GM12892 (cell line): ENCODE measurements around the gene DIABLO.

Experiments used
- DNase-seq: peaks from one replicate; pipeline ENCODE4 v3.0.0; 2011; ENCODE audit not compliant: insufficient read length
- FAIRE-seq: peaks from 2 replicates; lab custom pipeline; 2011; peaks lifted over from hg19 to GRCh38; lab: Jason Lieb, UNC
- POLR2A ChIP-seq: IDR thresholded peaks from 2 replicates; pipeline ENCODE4 v1.6.1; 2011; ENCODE audit warnings: low read depth, low read length, control low read depth
- POLR2AphosphoS5 ChIP-seq: IDR thresholded peaks from 2 replicates; pipeline ENCODE4 v1.6.1; 2011; ENCODE audit warnings: low read depth, low read length, control low read depth
- TAF1 ChIP-seq: IDR thresholded peaks from 2 replicates; pipeline ENCODE4 v1.6.1; 2011; ENCODE audit warnings: low read depth, mild to moderate bottlenecking, control low read depth, low read length, borderline replicate concordance

DIABLO gene

DNA sequence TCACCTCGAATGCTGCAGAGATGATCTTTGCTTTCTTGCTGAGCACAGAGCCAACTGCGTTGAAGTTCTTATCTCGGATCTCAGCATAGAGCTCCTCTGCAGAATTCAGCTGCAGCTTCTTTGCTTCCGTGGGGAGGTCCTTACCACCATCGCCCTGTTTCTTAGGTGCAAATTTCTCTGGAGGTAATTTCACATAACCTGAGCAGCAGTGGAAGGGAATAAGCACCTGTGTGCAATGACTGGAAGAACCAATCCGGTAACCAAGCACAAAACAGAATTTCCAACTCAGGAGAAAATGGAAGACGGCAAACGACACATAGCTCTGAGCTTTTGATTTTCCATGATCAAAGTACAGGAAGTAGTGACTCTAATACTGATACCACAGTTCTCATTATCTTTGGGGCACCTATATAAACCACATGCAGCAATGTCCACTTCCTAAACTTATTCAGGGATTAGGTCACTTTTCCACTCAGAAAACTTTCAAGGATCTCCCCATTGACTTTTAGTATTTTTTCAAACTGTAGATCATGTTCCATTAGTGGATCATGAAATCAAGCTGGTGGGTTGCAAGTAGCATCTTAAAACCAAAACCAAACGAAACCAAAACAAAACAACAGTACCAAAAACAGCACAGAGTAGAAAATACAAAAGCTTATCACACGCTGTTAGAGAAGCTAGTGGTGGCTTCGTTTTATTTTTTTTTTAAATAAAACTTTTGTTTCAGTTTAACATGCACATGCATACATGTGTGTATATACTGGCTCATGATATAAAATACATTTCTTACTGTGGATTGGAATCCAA is 18.9 kb upstream of the DIABLO start:
- no peak for TF ChIP-seq POLR2AphosphoS5
- TF ChIP-seq POLR2A, result no peak
- TF ChIP-seq TAF1, result no peak
- DNase-seq (no peak), FAIRE-seq (no peak)

DNA sequence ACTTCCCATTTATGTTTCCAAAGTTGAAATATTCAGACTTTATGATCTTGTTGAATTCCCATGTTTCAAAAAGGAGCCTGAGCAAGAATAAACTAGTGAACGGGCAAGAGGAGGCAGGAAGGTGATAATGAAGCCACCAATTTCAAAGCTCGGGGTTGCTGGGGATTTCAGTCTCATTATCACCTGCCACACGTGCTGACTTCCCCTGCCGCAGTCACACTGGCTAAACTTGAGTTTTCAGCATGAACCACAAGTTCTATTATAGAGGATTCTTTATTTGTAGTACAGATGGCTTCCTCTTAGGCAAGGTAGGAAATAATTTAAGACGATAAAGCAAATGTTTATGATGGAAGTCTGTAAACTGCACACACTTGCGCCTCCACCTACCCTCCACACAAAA is 18.1 kb upstream of the DIABLO start:
- TF ChIP-seq POLR2AphosphoS5 (no peak), POLR2A (no peak), TAF1 (no peak)
- FAIRE-seq (peak; percentile 9), DNase-seq (no peak)

DNA sequence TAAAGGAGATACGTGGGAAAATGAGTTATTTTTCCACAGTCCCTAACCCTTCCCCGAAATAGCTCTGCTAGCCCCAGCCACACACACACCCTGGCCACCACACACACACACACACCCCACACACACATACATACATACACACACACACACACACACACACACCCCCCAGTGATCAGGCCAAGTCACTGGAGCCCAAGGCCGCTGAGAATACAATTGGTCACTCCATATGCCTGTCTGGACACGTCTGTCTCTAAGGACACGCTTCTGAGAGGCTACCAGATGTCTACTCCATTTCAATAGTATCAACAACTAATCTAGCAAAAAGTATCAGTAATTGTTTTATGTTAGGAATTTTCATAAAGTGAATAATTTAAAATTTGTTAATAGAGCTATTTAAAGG is 13.0 kb upstream of the DIABLO start:
- no peak for TF ChIP-seq POLR2A
- no peak for TF ChIP-seq TAF1
- no peak for TF ChIP-seq POLR2AphosphoS5
- no peak for DNase-seq
- no peak for FAIRE-seq

DNA sequence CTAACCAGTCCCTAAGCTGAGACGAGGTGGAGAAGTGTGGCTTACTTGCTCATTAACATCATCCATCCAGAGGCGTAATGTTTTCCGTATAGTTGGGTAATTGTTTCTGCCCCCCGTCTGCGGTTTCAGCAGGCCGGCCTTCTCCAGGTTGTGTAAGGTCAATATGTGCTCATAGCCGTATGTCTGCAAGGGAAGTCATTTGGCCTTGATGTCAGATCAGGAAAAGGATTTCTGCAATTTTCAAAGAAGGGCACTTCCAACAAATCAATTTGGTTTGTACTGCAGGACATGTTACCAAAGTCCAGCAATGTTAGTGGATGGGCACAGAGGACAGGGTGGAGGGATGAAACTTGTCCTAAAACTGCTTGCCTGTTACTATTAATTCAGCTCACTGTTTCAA is 9.9 kb upstream of the DIABLO start:
- no peak for FAIRE-seq

DNA sequence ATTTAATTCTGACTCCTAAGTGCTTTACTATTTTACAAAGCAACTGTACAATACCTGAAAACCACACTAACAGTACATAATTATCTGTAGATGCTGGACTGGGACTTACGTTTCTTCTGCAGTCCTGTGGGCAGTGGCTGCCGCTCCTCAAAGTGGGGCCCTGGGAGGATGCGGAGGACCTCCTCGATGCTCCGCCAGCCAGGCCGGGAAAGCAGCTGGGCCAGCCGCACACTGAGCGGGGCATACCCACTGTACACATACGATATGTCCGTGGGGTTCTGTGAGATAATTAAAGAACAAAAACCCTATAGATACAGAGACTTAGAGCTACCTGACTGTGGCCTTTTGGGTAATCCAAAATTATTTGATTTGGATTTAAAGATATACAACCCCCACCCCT is 6.8 kb upstream of the DIABLO start:
- DNase-seq (no peak), FAIRE-seq (no peak)
- TF ChIP-seq TAF1, result no peak
- no peak for TF ChIP-seq POLR2A
- no peak for TF ChIP-seq POLR2AphosphoS5

More for the DNA sequence above, 9.9 kb upstream of the DIABLO start:
- DNase-seq, result no peak
- no peak for TF ChIP-seq POLR2A
- no peak for TF ChIP-seq TAF1
- TF ChIP-seq POLR2AphosphoS5, result no peak

DNA sequence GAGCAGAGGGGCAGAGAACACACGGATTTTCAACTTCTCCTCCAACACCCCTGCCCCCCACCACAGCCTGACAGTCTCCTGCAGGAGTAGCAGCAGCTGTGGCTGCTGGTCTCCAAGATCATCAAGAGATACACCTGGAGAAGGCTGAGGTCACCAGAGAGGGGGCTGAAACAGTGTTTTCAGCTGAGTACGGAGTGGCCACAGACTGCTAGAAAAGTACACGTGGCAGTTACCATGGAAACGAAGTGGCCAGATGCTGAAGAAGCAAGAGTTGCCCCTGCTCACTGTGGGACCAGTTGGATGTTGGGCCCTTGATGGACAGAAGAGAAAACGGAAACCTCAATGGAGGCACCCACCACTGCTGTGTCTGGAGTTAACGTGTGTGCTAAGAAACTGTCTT is 4.9 kb upstream of the DIABLO start:
- TF ChIP-seq POLR2A, result no peak
- TF ChIP-seq TAF1, result no peak
- no peak for TF ChIP-seq POLR2AphosphoS5
- FAIRE-seq, result no peak
- no peak for DNase-seq

DNA sequence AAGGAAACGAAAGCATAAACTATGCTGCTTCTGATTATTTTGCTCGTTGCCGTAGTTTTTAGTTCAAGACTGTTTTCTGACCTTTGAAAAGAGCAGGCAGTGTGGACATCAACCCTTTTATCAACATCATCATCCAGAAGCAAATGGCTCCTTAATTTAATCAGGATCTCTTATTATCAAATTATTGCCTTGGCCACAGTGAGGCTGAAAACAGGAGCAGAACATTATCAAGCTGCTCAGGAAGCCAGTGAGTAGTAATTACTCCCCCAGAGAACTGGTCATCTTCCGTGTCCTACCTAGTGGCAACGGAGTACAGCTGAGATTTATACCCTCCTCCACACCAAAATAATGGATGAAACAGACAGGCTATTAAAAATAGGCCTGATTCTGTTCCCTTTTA is 2.2 kb upstream of the DIABLO start:
- FAIRE-seq (no peak), DNase-seq (no peak)
- TF ChIP-seq TAF1 (no peak), POLR2A (no peak), POLR2AphosphoS5 (no peak)

DNA sequence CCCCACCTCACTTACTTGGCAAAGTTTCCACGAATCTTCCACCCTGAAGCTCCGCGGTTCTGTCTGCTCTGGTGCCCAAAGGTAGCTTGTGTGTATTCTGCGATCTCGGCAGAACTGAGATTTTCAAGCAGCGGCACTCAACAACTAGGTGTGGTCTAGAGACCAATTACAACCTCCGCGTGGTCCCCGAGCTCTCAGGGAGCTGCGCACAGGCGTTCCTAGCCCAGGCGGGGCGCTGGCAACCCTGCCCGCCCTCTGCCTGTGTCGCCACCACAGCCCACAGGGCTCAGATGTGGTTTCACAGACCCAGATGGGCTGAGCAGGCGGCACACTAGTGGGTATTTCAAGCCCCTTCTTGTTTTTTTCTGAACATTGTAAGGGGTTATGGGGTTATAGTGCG is 1.5 kb upstream of the DIABLO start:
- FAIRE-seq (no peak), DNase-seq (no peak)
- TF ChIP-seq TAF1, result no peak

DNA sequence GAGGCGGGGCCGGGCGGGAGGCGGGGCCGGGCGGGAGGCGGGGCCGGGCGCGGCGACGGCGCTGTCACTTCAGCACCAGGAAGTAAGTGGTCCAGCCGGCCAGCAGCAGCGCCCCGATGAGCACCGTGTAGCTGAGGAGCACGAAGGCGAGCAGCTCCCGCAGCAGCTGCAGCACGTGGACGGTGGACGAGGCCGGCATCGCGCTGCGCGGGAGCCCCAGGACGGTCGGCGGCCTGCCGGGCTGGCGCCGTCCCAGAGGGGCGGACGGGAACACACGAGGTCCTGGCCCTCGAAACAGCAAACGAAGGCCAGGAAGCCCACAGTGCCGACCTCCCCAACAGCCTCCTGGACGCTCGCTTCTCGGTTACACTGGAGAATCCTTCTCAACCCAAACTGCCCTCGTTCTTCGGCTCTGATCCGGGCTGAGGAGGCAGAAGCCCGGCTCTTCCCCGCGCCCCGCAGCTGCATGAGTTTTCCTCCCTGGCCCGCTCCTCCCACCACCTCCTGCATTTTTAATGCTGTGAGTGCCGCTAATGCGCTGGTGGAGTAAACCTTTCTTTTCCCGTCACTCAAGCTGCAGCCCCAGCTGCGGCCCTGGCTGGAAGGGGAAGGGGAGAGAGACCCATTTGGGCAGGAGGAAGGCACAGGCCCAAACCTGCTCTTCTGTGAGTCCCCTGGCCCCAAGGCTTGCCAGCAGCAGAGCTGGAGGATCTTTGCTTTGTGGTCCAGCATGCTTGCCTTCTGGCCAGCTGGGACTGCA is 694 bp upstream of the DIABLO start:
- TF ChIP-seq POLR2A, result no peak
- no peak for TF ChIP-seq POLR2AphosphoS5
- no peak for TF ChIP-seq TAF1
- FAIRE-seq (peak; percentile 5), DNase-seq (no peak)

DNA sequence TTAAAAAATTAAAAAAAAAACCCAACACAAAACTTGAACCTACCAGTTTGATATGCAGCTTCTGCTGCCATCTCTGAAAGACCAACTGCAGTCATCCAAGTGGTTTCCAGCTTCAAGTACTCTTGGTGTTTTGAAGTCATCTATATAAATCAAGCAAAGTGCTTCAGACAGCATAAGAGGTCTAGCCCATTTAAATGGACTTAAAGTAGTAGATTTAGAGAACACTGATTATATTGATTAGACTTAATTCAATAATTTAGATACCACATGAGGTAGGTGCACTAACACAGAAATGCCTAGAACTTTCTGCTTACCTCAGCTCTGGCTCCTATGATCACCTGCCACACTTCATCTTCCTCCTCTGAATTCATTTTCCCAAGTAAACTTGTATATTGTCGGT is 9.4 kb downstream of the DIABLO start:
- FAIRE-seq (no peak), DNase-seq (no peak)
- TF ChIP-seq TAF1, result no peak
- TF ChIP-seq POLR2A, result no peak
- TF ChIP-seq POLR2AphosphoS5, result no peak

DNA sequence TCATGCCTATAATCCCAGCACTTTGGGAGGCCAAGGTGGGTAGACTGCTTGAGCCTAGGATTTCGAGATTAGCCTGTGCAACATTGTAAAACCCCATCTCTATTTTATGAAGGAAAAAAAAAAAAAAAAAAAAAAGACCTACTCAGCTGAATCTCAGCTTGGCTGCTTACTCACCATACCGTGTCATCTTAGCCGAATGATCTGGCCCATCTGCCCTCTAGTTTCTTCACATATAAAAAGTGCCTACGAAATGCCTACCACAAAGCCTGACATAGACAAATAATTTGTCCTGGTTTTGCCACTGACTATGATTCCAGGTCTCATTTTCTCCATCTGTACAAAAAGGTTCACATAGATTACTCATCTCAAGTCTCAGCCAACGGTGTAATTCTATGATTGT is 10.1 kb downstream of the DIABLO start:
- no peak for FAIRE-seq
- TF ChIP-seq POLR2A (no peak), POLR2AphosphoS5 (no peak), TAF1 (no peak)
- no peak for DNase-seq

DNA sequence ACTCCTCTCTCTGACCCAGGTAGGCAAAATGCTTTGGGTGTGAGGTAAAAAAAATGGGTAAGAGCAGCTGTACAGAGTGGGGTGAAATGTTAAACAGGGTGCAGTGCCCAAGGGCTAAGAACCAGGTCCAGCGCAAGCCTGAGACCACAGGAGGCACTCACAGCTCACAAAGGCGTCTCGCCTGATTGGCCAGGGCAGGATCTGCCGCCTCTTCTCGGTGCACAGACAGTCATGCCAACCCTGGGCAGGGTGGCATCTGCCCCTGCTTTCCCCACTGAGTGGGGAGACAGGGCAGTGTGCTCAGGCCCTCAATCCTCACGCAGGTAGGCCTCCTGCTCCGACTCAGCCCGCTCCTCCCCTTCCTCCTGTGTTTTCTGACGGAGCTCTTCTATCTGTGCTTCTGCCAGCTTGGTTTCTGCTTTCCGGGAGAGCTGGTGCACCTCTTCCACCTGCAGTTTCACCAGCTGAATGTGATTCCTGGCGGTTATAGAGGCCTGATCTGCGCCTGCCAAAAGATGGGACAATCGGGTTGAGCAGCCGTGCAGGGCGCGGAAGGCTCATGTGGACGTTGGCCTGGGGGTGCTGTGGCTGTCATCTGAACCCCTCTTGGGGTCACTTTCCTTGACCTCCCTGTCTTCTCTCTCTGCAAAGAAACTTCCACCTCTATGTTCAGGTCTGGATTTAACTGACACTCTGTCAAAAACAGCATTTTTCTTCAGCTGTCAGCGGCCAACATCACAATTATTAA is 17.6 kb downstream of the DIABLO start:
- TF ChIP-seq POLR2AphosphoS5 (no peak), TAF1 (no peak), POLR2A (no peak)
- FAIRE-seq (no peak), DNase-seq (no peak)
